HCT116 (cell line): ENCODE measurements around the gene KTI12. TPM values are rescaled to one million over a fixed set of nuclear protein-coding genes. Genes with fewer than 3 reads are reported as not detected.
A peak's percentile ranks its signal among the peaks of the same experiment; 100 is the strongest.
"Not testable (repeated sequence)": the region's sequence is repeated elsewhere in the genome, so short reads cannot be mapped to it uniquely, and the experiment has no call there.

ENCODE experiments used
- ATAC-seq: fragments of 200-7000 bp; cut with Tn5 transposase; 2 replicates; pipeline ENCODE4 v1.9.1; 2020; ENCODE audit warnings: mild to moderate bottlenecking, moderate library complexity
- BruUV-seq: library from RNA; stranded (reverse); fragments of 400-500 nt; replicated peaks from 2 replicates; lab custom pipeline; 2021; lab: Mats Ljungman, UMichigan
- CTCF ChIA-PET: fragments of 300-600 bp; sonication (Branson Sonifier 250); formaldehyde crosslinking; loops from one replicate; lab custom pipeline; 2021; ENCODE audit warnings: antibody characterized with exemption; lab: Charles Lee
- POLR2A ChIA-PET: fragments of 300-600, 350-600 bp; sonication (Branson Sonifier 250); formaldehyde crosslinking; loops from one replicate; lab custom pipeline; 2021; ENCODE audit warnings: antibody characterized with exemption; lab: Charles Lee
- RAD21 ChIA-PET, 2 experiments: fragments of 300-600 bp; sonication (Branson Sonifier 250); formaldehyde crosslinking; loops; one replicate each; lab custom pipeline; 2023; ENCODE audit warnings: low total read pairs in 2 of 2; ENCODE audit not compliant: uncharacterized antibody in 2 of 2, unreplicated experiment in 2 of 2, low non-redundant PET in 1 of 2; lab: Charles Lee
- DNase-seq: peaks from one replicate; pipeline ENCODE4 v3.0.0-alpha.2; 2010; ENCODE audit warnings: low read depth, low spot score
- H2AFZ ChIP-seq: fragments of 200-600 bp; shearing (Covaris generic), sonication (generic); 2 replicates; pipeline ENCODE4 v1.6.1; 2017; ENCODE audit warnings: low read depth, mixed run types, mixed read lengths, antibody characterized with exemption, low read length; ENCODE audit not compliant: poor library complexity, severe bottlenecking
- H3K27ac ChIP-seq: 2 replicates; pipeline ENCODE4 v1.5.1; 2012; ENCODE audit warnings: low read depth, low read length
- H3K27me3 ChIP-seq: fragments of 200-600 bp; sonication (generic); 2 replicates; pipeline ENCODE4 v1.6.1; 2016; ENCODE audit warnings: mixed run types, low read length, mixed read lengths; ENCODE audit not compliant: insufficient read depth
- H3K36me3 ChIP-seq, 2 experiments: fragments of 200-500 bp in 1 of 2; fragments of 200-600 bp in 1 of 2; sonication (Bioruptor generic) in 1 of 2; sonication (generic) in 1 of 2; 2 replicates each; pipeline versions ENCODE4 v1.5.1 to v1.6.1; 2014 to 2016; ENCODE audit warnings: low read length in 2 of 2, inconsistent platforms in 1 of 2, mixed read lengths in 1 of 2, mixed run types in 1 of 2; ENCODE audit not compliant: insufficient read depth in 2 of 2, control insufficient read depth in 1 of 2
- H3K4me1 ChIP-seq, 2 experiments: fragments of 200-600 bp in 1 of 2; sonication (generic) in 1 of 2; 2 replicates each; pipeline versions ENCODE4 v1.5.1 to v1.6.1; 2012 to 2017; ENCODE audit warnings: low read length in 2 of 2, inconsistent platforms in 1 of 2, mild to moderate bottlenecking in 1 of 2, mixed read lengths in 1 of 2, mixed run types in 1 of 2, moderate library complexity in 1 of 2; ENCODE audit not compliant: insufficient read depth in 2 of 2, control insufficient read depth in 1 of 2
- H3K4me2 ChIP-seq: fragments of 200-600 bp; sonication (generic); 2 replicates; pipeline ENCODE4 v1.6.1; 2017; ENCODE audit warnings: mixed run types, low read length, mixed read lengths
- H3K4me3 ChIP-seq, 2 experiments: fragments of 200-600 bp in 1 of 2; sonication (generic) in 1 of 2; replicated peaks in 1 of 2; 2 replicates each; pipeline ENCODE4 v1.5.1; 2011 to 2016; ENCODE audit warnings: low read length in 2 of 2, control low read depth in 1 of 2, low read depth in 1 of 2, mild to moderate bottlenecking in 1 of 2, mixed read lengths in 1 of 2, mixed run types in 1 of 2
- H3K79me2 ChIP-seq: fragments of 200-600 bp; sonication (generic); 2 replicates; pipeline ENCODE4 v1.6.1; 2017; ENCODE audit warnings: mild to moderate bottlenecking, mixed run types, low read length, moderate library complexity, mixed read lengths; ENCODE audit not compliant: insufficient read depth
- H3K9ac ChIP-seq: fragments of 200-600 bp; sonication (generic); 2 replicates; pipeline ENCODE4 v1.6.1; 2016; ENCODE audit warnings: low read length, mixed read lengths
- H3K9me2 ChIP-seq: fragments of 200-600 bp; sonication (generic), shearing (Covaris generic); 2 replicates; pipeline ENCODE4 v1.6.1; 2017; ENCODE audit warnings: mixed run types, mild to moderate bottlenecking, moderate library complexity; ENCODE audit not compliant: insufficient read depth
- H3K9me3 ChIP-seq, 2 experiments: fragments of 200-500 bp in 1 of 2; fragments of 200-600 bp in 1 of 2; sonication (Bioruptor generic) in 1 of 2; sonication (generic) in 1 of 2; 2 replicates each; pipeline ENCODE4 v1.6.1; 2014 to 2017; ENCODE audit warnings: low read length in 2 of 2, mixed read lengths in 2 of 2, inconsistent platforms in 1 of 2, low read depth in 1 of 2, mild to moderate bottlenecking in 1 of 2, mixed run types in 1 of 2, moderate library complexity in 1 of 2; ENCODE audit not compliant: control insufficient read depth in 1 of 2, insufficient read depth in 1 of 2
- H4K20me1 ChIP-seq: fragments of 200-600 bp; sonication (generic), shearing (Covaris generic); 2 replicates; pipeline ENCODE4 v1.6.1; 2017; ENCODE audit warnings: mixed run types, mild to moderate bottlenecking, moderate library complexity; ENCODE audit not compliant: insufficient read depth
- ATF3 ChIP-seq: IDR thresholded peaks from 2 replicates; pipeline ENCODE4 v1.6.1; 2012
- CBX3 ChIP-seq: IDR thresholded peaks from 2 replicates; pipeline ENCODE4 v1.6.1; 2012; ENCODE audit warnings: low read depth
- CEBPB ChIP-seq: IDR thresholded peaks from 2 replicates; pipeline ENCODE4 v1.6.1; 2012; ENCODE audit warnings: low read depth
- EGR1 ChIP-seq: IDR thresholded peaks from 2 replicates; pipeline ENCODE4 v1.6.1; 2012; ENCODE audit warnings: low read depth
- JUND ChIP-seq: IDR thresholded peaks from 2 replicates; pipeline ENCODE4 v1.6.1; 2012
- POLR2A ChIP-seq: IDR thresholded peaks from 2 replicates; pipeline ENCODE4 v1.7.0; 2011; ENCODE audit warnings: borderline replicate concordance; ENCODE audit not compliant: insufficient read depth, insufficient read length; ENCODE audit errors: extremely low read depth
- POLR2AphosphoS5 ChIP-seq: IDR thresholded peaks from 2 replicates; pipeline ENCODE4 v1.6.1; 2011; ENCODE audit warnings: mild to moderate bottlenecking, low read depth, low read length, moderate library complexity
- RAD21 ChIP-seq: IDR thresholded peaks from 2 replicates; pipeline ENCODE4 v1.6.1; 2012; ENCODE audit warnings: low read depth, mild to moderate bottlenecking
- REST ChIP-seq: IDR thresholded peaks from 2 replicates; pipeline ENCODE4 v1.6.1; 2012; ENCODE audit warnings: low read depth
- ZNF274 ChIP-seq: fragments of 200-500 bp; sonication (Bioruptor generic); IDR thresholded peaks from 2 replicates; pipeline ENCODE4 v1.6.1; 2014; ENCODE audit warnings: mild to moderate bottlenecking, low read depth, low read length, inconsistent platforms
- intact Hi-C: fragments of 100-400 bp; cut with micrococcal nuclease; formaldehyde crosslinking; loops from 2 replicates; pipeline ENCODE4 v1.10.0; 2022
- total RNA-seq: library from RNA; stranded (reverse); gene quantifications from one replicate; pipeline ENCODE4 v1.2.1, GENCODE V29; 2021; ENCODE audit not compliant: unreplicated experiment

The KTI12 gene
- total RNA-seq, 1 experiment from 2014 or later, result 8.2 TPM

GRCh38 chr1:52032124-52032784, 1.4 kb downstream of the KTI12 start:
- ATAC-seq, result no peak
- no peak for DNase-seq

GRCh38 chr1:52028839-52029238, 4.8 kb downstream of the KTI12 start:
- ATAC-seq, H3K4me3 ChIP-seq, CTCF ChIA-PET, H2AFZ ChIP-seq, H3K4me2 ChIP-seq, POLR2A ChIA-PET, intact Hi-C loops, BruUV-seq, H3K27me3 ChIP-seq, H3K27ac ChIP-seq, DNase-seq, RAD21 ChIA-PET, H4K20me1 ChIP-seq, H3K9me2 ChIP-seq, H3K9ac ChIP-seq, H3K9me3 ChIP-seq: not testable (repeated sequence)
- Histone ChIP-seq H3K36me3 (peaks cover 7 to 17% of the 10 kb centered on the region in 2 experiments; a peak in 2 of 4 replicates), H3K79me2 (peaks cover 42% of the 10 kb centered on the region), H3K4me1 (peaks cover 5 to 14% of the 10 kb centered on the region in 2 experiments; a peak in 2 of 4 replicates)

More at GRCh38 chr1:52032124-52032784, 1.4 kb downstream of the KTI12 start:
- H3K27ac ChIP-seq, result no peak overlapping the region
- H3K79me2 ChIP-seq, result peaks cover 42% of the 10 kb centered on the region
- RAD21 ChIA-PET, result no interaction called here
- intact Hi-C loops, result no loop called here
- H3K4me2 ChIP-seq, result peak overlapping the region; percentile 87
- no peaks in the 10 kb centered on the region for H3K36me3 ChIP-seq
- H3K9me3 ChIP-seq, result no peaks in the 10 kb centered on the region
- no peaks in the 10 kb centered on the region for H3K9me2 ChIP-seq
- no peak overlapping the region for H2AFZ ChIP-seq
- no TSS peak for BruUV-seq
- H3K4me3 ChIP-seq, result peak overlapping the region; percentile 87 to 91
- TF ChIP-seq CBX3, result no peak
- TF ChIP-seq RAD21, result no peak
- TF ChIP-seq ATF3, result no peak
- no peak for TF ChIP-seq POLR2A
- TF ChIP-seq CEBPB, result no peak
- no peak for TF ChIP-seq ZNF274
- TF ChIP-seq REST, result no peak
- no peak for TF ChIP-seq POLR2AphosphoS5
- TF ChIP-seq JUND, result no peak
- TF ChIP-seq EGR1, result no peak
- TF ChIP-seq, all 23 proteins: peak for 0
- H3K27me3 ChIP-seq, result no peaks in the 10 kb centered on the region
- ChIA-PET CTCF (no interaction called here), POLR2A (no interaction called here)
- H3K4me1 ChIP-seq, result peaks cover 5 to 17% of the 10 kb centered on the region in 2 experiments; a peak in 2 of 4 replicates
- no peaks in the 10 kb centered on the region for H4K20me1 ChIP-seq
- H3K9ac ChIP-seq, result peak overlapping the region; percentile 92
